Erythroblast (primary cell): Measurements from ENCODE around the gene BSCL2.

ENCODE experiments used
- GATA1 ChIP-seq: IDR thresholded peaks from 2 replicates; pipeline ENCODE4 v1.6.1; 2011; ENCODE audit warnings: low read depth, mild to moderate bottlenecking, control low read depth, low read length, moderate library complexity
- POLR2A ChIP-seq: IDR thresholded peaks from 2 replicates; pipeline ENCODE4 v1.6.1; 2011; ENCODE audit warnings: mild to moderate bottlenecking, low read length

- TF ChIP-seq POLR2A: no peak
- no peak for TF ChIP-seq GATA1
Measured at GRCh38 chr11:62716816-62717215, 9.6 kb upstream of the BSCL2 start.
